Measurements from ENCODE around the gene CYP4F3.
"Not testable (repeated sequence)": the region's sequence is repeated elsewhere in the genome, so short reads cannot be mapped to it uniquely, and the experiment has no call there.

Gene CYP4F3

DNA sequence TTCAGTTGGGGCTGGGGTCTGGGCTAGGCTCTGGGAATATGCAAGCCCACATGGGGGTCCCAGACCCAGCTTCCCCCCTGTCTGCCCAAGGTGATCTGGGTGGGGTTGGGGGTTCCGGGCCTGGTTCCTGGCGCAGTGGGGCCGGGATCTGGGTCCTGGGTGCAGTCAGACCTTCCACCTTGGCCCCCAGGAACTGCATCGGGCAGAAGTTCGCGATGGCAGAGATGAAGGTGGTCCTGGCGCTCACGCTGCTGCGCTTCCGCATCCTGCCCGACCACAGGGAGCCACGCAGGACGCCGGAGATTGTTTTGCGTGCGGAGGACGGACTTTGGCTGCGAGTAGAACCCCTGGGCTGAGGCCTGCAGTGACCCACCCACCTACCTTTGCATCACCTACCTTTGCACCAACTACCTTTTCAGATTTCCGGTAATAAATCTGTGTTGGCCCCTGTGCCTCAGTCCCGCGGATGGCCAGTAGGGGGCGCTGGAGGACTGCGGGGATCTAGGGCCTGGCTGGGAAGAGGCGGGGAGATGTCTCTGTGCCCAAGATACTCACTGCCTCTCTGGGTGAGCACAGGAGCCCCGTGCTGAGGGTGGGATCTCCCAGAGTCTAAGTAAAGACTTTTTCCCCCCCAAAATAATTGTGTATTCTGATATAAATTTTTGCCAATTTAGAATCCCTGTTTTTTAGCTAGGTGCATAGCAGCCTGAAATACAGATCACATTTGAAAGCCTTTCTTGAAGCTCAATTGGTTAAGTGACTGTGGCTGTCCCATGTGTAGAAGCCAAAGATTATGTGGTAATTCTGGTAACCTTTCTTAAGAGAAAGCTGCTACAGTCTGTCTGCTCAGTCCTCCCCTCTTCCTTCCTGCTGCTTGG is 11.5 kb upstream of the CYP4F3 start:
- FAIRE-seq: no peak
- peak; percentile 69 for DNase-seq (ENCODE audit: low spot score)

DNA sequence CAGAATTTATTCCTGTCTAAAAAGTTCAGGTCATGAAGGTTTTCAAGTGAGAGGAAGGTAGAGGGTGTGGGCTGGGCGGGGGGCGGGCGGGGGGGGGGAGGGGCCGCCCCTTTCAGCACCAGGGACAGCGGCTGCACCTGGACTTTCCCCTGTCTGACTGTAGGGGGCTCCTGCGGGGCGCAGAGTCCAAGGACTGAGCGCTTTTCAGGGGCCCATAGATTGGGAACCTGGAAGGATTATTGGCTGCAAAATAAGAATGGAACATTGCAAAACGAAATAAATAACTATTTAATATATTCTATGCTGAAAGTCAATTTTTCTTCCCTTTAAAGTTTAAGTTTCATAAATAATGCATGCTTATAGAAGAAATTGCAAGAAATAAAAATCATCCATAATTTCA is 8.9 kb upstream of the CYP4F3 start:
- FAIRE-seq (no peak), DNase-seq (ENCODE audit: low spot score) (peak; percentile 53)

DNA sequence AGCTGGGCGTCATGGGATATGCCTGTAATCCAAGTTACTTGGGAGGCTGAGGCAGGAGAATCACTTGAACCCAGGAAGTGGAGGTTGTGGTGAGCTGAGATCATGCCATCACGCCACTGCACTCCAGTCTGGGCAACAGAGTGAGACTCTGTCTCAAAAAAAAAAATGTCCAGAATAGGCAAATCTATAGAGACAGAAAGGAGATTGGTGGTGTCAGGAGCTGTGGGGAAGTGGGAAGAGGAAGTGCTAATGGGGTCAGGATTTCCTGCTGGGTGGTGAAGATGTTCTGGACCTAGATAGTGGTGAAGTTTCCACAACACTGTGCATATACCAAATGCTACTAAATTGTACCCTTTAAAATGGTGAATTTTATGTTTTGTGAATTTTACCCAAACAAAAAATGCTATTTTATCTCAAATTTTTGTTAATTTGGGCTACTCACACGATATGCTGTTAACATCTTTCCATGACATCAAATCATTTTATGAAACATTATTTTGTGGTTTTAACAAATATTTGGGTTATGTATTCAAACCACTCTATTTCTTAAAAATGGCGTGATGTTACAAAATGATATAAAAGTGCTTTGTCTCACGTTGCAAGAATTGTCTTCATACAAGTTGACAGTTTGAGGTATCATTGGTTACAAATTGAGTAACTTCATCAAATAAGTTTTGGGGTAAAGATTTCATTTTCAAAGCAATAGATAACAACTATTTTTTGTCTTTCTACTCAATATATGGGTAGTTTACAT is 7.4 kb upstream of the CYP4F3 start:
- DNase-seq (ENCODE audit: low spot score): no peak
- FAIRE-seq: no peak

DNA sequence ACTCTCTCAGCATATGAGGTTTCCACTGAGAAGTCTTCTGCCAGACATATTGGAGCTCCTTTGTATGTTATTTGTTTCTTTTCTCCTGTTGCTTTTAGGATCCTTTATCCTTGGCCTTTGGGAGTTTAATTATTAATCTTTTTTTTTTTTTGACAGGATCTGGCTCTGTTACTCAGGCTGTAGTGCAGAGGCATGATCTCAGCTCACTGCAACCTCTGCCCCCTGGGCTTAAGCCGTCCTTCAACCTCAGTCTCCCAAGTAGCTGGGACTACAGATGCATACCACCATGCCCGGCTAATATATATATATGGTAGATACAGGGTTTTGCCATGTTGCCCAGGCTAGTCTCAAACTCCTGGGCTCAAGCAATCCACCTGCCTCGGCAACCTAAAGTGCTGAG is 6.6 kb upstream of the CYP4F3 start:
- FAIRE-seq: no peak

DNA sequence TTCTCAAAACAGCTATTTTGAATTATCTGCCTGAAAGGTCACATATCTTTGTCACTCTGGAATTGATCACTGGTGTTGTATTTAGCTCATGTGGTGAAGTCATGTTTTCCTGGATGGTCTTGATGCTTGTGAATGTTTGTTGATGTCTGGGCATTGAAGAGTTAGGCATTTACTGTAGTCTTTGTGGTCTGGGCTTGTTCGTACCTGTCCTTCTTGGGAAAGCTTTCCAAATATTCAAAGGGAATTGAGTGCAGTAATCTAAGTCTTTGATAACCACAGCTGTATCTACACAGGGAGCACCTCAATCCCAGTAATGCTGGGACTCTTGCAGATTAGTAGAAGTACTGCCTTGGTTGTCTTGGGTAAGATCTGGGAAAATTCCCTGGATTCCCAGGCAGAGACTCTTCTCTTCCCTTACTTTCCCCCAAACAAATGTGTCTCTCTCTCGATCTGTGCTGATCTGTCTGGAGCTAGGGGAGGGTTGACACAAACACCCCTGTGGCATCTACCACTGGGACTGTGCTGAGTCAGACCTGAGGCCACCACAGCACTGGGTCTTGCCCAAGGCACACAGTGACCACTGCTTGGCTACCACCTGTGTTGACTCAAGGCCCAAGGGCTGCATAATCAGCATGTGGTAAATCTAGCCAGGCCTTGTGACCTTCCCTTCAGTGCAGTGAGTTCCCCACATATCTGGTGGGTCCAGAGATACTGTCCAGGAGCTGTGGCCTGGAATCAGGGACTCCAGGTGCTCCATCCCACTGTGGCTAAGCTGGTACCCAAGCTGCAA is 5.5 kb upstream of the CYP4F3 start:
- FAIRE-seq: no peak
- no peak for DNase-seq (ENCODE audit: low spot score)

More for the DNA sequence above, 6.6 kb upstream of the CYP4F3 start:
- DNase-seq (ENCODE audit: low spot score): no peak

DNA sequence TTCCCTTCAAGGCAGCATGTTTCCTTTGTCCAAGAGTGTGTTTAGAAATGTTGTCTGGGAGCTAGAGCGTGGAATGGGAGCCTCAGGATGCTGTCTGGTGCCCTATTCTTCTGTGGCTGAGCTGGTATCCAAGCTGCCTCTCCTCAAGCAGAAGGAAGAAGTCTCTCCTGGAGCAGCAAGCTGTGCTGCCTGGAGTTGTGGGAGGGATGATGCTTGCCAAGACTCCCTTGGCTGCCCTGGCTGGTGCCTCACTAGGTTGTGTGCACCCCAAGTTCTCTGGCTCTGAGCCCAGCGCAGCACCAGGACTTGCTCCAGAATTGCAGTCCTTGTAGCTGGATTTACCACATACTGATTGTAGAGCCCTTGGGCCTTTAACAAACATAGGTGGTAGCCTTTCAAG is 4.7 kb upstream of the CYP4F3 start:
- FAIRE-seq (no peak), DNase-seq (ENCODE audit: low spot score) (no peak)

DNA sequence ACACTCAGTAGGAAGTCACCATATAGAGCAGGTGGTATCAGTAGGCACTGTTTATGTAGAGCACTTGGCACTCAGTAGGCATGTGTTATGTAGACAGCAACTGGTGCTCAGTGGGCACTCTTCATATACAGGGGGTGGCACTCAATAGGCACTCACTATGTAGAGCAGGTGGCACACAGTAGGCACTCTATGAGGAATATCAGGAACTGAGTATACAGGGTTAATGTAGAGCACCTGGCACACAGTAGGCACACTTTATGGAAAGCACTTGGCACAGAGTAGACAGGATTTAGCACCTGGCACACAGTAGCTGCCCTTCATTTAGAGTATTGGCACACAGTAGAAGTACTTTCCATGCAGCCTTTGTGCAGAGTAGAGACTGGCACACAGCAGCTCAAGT is 1.1 kb upstream of the CYP4F3 start:
- DNase-seq (ENCODE audit: low spot score) (no peak), FAIRE-seq (no peak)

DNA sequence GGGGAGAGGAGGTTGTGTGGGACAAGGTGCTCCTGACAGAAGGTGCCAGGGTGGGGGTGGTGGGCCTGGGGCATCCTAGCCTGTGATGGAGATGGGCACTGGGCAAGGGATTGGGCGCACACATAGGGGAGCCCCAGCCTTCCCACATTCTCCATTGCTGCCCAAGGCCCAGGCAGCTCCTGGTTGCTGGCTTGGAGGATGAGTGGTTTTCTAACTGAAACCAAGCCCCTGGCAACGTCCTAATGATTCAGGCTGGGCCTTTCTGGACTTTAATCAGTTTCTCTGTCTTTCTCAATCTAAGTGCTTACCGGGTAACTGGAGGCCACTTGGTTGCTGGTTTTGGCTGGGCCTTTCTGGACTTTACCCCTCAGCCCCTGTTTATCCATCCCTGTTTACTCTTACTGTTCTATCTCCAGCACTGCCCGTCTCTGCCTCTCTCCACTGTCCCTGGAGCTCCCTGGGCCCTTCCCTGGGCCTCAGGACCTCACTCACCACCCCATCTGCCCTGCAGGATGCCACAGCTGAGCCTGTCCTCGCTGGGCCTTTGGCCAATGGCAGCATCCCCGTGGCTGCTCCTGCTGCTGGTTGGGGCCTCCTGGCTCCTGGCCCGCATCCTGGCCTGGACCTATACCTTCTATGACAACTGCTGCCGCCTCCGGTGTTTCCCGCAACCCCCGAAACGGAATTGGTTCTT is 354 bp downstream of the CYP4F3 start:
- FAIRE-seq: no peak
- no peak for DNase-seq (ENCODE audit: low spot score)

DNA sequence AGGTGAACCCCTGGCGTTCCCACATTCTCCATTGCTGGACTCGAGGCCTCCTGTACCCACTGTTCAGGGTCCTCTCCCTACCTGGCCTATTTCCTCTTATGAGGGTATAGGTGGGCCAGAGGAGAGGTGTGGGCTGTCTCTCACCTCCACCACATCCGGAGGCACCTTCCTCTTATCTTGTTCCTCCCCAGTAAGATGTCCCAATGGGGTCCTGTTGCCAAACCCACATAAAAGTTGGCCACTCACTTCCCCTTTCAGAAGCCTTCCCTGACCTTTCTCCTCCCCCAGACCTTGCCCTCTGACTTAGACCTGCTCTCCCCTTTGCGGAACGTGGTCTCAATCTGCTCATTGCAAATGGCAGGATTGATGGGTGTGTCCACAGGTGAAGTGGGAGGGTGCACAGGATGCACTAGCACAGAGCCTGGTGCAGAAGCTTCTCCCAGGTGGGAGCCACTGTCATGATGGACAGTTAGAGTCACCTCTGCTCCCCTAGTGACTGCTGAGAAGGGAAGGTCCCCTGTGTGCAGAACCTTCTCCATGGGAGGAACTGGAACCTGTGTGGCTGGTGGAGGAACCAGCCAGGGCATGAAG is 1.3 kb downstream of the CYP4F3 start:
- FAIRE-seq (no peak), DNase-seq (ENCODE audit: low spot score) (no peak)

DNA sequence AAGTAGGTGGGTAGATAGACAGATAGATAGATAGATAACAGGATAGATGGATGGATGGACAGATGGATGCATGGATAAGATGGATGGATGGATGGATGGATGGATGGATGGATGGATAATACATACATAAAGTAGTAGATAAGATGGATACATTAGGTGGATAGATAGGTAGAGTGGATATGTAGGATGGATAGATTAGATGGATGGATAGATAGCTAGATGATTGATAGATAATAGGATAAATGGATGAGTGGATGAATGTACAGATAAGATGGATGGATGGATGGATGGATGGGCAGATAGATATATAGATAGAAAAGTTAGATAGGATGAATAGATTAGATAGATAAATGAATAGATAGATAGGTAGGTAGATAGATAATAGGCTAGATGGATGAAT is 2.1 kb downstream of the CYP4F3 start:
- DNase-seq (ENCODE audit: low spot score): no peak
- FAIRE-seq: no peak

DNA sequence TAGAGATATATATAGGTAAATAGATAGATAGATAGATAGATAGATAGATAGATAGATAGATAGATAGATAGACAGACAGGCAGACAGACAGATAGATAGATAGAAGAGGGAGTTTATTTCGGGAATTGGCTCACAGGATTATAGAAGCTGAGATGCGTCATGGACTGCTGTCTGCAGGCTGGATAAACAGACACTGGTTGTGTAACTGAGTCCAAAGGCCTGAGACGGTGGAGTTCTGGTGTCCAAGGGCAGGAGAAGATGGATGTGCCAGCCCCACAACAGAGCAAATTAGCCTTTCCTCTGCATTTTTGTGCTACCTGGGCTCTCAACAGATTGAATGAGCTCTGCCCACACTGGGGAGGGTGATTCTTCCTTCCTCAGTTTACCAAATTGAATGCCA is 2.7 kb downstream of the CYP4F3 start:
- no peak for FAIRE-seq
- DNase-seq (ENCODE audit: low spot score): no peak

DNA sequence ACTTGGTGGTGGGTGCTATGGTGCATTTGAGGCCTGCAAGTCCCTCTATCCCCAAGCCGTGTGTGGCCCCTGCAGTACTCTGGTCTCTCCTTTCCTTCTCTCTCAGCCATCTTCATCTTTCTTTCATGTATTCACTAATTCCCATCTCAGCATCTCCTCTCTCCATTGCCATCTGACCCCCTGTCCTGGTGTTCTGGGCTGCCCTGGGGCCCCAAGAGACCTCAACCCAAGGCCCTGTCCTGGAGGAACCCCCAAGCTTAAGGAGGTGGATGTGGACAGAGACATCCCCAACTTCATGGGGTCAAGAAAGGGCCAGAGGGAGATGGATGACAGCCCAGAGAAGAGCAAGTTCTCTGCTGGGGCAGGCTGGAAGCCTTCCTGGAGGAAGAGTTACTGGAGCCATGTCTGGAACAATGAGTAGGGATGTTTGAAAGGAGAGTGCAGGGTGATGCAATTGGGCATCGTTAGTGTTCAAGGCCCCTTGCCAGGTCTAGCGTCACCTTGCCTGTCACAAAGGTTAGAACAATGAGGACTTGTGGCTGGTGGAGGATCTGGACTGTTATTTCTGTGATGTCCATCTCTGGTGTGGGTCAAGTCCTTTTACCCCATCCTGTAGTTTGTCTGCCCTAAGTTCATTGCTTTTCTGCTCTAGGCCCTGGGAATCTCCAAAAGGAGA is 3.5 kb downstream of the CYP4F3 start:
- FAIRE-seq: no peak
- no peak for DNase-seq (ENCODE audit: low spot score)

DNA sequence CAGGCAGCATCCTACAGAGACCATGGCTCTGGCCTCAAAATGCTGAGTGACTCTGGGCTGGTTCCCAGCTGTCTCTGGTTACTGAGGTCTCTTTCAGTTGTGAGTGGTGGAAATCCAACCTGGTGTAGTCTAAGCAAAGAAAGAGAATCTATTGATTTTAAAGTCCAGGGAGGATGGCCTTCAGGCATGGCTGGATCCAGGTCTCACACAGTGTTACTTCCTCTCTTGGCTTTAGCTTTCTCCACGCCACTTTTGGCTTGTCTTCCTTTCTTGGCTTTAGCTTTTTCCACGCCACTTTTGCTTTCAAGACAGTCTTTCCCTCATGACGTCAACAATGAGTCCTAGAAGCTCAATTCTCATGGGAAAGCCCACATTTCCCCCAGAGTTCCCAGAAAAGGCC is 4.1 kb downstream of the CYP4F3 start:
- FAIRE-seq: no peak
- DNase-seq (ENCODE audit: low spot score): no peak

DNA sequence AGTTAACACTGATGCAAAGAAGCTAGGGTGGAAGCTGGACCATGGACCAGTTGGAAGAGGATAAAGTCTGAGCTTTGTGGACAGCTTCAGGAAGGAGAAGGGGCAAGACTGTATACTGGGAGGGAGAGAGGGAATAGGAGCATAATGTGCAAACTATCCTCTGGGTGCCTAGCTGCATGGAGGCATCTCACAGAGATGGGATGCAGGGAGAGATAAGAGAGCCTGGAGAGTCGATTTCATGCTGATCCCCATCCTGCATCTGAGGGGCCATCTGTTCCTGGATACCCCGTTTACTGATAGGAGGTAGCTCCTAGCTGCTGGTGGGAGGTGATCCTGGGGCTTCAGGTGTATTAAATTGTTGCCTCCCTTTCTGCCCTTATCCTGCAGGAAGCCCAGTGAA is 8.8 kb downstream of the CYP4F3 start:
- FAIRE-seq: no peak
- no peak for DNase-seq (ENCODE audit: low spot score)

DNA sequence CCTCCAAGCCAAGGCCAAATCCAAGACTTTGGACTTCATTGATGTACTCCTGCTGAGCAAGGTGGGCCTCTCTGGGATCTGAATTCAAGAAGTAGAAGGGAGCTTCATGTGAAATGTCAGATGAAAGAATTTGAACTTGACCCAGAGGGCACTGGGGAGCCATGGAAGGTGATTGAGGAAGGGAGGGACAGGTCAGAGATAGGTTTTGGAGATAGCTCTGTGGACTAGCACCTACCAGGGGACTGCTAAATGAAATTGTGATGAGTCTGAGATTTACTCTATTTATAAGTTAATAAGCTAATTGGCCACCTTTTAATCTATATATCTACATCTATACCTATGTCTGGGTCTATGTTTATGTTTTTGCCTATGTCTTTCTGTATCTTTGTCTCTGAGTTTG is 9.4 kb downstream of the CYP4F3 start:
- FAIRE-seq: not testable (repeated sequence)

DNA sequence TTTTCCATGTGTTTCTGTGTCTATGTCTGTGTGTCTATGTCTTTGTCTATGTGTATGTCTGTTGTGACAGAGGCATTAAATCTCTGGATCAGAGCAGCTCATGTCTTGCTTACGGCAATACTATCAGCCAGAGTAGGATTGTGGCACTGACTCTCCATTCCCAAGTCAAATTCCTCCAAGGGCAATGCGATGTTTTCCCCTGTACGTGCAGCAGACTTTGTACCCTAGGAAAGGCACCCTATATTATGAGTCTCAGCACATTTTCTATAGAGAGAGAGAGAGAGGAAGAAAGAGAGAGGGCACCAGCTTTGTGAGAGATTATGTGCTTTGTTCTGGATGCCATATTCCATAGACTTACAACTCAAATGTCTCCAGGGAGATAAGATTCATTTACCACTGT is 11.1 kb downstream of the CYP4F3 start:
- DNase-seq (ENCODE audit: low spot score): no peak
- FAIRE-seq: no peak

More for the DNA sequence above, 9.4 kb downstream of the CYP4F3 start:
- DNase-seq (ENCODE audit: low spot score): not testable (repeated sequence)

DNA sequence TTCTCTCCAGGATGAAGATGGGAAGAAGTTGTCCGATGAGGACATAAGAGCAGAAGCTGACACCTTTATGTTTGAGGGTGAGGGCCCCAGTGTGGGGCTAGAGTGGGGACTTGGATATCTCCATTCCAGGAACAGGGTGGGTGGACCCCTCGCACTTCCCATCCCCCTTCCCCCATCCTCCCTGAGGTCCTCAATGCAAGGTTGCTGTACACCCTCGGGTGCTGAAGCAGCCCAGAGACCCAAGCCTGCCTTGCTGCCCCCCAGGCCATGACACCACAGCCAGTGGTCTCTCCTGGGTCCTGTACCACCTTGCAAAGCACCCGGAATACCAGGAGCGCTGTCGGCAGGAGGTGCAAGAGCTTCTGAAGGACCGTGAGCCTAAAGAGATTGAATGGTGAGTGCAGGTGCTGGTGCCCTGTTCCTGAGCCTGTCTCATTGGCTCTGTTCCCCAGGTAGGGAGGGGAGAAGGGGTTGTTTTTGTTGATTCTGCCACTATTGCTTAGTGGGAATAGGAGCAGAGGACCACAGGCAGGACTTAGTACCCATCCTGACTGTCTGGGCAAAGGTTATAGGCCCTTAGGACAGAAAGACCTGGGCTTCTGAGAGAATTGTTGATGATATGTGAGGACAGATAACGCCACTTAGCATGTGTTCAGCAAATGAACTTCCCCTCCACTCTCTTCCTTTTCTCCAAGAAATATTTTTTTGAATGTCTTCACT is 12.0 kb downstream of the CYP4F3 start:
- FAIRE-seq (no peak), DNase-seq (ENCODE audit: low spot score) (no peak)

DNA sequence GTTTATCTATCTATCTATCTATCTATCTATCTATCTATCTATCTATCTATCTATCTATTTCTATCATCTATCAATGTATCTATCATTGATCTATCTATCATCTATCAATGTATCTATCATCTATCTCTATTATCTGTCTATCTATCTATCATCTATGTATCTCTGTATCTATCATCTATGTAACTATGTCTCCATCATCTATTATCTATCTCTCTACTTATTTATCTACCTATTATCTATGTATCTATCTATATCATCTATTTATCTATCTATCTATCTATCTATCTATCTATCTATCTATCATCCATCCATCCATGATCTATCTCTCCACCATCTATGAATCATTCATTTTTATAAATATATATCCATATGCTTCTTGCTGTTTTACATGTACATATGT is 15.8 kb downstream of the CYP4F3 start:
- FAIRE-seq: no peak
- DNase-seq (ENCODE audit: low spot score): no peak

DNA sequence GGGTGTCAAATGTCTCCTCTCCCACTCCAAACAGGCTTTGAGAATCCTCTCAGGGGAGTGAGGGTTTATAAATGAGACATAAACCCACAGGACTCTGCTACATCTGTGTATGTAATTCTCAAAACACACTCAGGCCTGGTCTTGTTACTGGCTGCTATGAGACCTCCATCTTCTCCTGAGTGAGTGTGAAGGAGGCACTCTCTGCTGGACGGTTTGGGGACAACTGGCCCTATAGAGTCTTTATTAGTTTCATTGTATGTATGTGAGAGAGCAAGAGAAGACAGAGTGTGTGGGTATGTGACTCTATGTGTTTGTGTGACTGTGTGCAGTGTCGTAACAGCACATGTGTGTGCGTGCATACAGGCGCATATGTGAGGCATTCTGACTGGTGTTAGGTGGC is 22.6 kb downstream of the CYP4F3 start:
- no peak for DNase-seq (ENCODE audit: low spot score)
- no peak for FAIRE-seq

DNA sequence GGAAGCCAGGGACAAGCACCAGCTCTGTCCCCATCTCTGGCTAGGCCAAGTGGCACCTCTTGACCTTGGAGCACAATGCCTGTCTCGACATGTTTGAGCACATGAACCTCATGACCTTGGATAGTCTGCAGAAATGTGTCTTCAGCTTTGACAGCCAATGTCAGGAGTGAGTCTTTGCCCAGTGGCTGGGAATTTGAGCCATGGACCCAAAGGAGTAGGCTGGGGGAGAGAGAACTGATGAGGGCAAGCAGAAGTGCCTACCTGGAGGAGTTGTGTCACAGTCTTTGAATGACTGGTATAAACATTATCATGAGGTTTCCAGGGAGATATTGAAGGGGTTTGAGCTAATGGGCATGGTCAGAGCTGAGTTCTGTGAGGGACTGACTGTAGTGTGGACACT is 25.5 kb downstream of the CYP4F3 start:
- no peak for DNase-seq (ENCODE audit: low spot score)
- no peak for FAIRE-seq

All from urothelium cell line (cell line).